ENCODE data around the gene CHRD.
A peak's percentile ranks its signal among the peaks of the same experiment; 100 is the strongest.
"Not testable (repeated sequence)": the region's sequence is repeated elsewhere in the genome, so short reads cannot be mapped to it uniquely, and the experiment has no call there.

CHRD gene

DNA sequence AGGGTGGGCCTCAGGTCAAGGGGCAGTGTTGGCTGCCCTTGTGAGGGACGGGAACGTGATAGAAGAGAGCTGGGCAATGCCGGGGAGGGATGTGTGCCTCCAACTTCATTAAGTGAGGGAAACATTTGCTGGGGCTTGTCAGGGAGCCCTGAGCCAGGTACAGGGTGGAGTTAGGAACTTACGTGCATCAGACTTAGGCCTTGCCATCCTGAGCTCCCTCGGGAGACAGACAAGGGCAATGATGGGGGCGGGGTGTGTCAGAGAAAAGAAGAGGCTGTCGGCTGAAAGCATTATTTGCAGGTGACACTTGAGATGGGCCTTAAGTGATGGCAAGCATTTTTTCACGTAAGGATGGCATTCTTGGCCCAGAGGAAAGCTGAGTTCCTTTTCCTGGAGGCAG, 40.9 kb upstream of the CHRD start:
- in situ Hi-C loops (cut with HindIII; ENCODE audit: low pct_unique_long_range_greater_than_20kb, low sequenced_read_pairs), result no loop called here
- DNase-seq (ENCODE audit: low read depth in 1 of 2, low spot score in 1 of 2), result no peak
- no peak for TF ChIP-seq JUND (IDR thresholded peaks at IDR 0.05; ENCODE audit: low read depth)

DNA sequence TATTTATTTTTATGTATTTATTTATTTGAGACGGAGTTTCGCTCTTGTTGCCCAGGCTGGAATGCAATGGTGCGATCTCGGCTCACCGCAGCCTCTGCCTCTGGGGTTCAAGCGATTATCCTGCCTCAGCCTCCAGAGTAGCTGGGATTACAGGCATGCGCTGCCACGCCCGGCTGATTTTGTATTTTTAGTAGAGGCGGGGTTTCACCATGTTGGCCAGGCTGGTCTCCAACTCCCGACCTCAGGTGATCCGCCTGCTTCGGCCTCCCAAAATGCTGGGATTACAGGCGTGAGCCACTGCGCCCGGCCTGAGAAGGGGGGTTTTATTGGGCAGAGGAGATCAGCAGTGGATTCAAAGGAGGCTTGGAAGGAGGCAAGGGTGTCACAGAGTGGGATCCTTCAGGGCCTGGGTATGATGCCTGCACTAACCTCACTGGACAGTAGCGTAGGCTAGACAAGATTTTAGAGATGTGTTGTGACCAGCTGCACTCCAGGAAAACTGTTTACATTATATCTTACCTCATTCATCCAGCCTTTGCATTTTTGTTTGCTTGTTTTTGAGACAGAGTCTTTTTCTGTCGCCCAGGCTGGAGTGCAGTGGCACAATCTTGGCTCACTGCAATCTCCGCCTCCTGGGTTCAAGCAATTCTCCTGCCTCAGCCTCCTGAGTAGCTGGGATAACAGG, 40.3 kb upstream of the CHRD start:
- DNase-seq (ENCODE audit: low read depth in 1 of 2, low spot score in 1 of 2); in situ Hi-C loops (cut with HindIII; ENCODE audit: low pct_unique_long_range_greater_than_20kb, low sequenced_read_pairs): not testable (repeated sequence)

DNA sequence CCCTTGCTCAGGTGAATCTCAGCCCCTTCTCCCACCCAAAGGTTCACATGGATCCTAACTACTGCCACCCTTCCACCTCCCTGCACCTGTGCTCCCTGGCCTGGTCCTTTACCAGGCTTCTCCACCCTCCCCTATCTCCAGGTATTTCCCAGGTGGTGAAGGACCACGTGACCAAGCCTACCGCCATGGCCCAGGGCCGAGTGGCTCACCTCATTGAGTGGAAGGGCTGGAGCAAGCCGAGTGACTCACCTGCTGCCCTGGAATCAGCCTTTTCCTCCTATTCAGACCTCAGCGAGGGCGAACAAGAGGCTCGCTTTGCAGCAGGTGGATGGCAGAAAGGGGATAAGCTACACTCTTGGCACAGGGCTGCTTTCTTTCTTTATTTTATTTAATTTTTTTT, 37.9 kb upstream of the CHRD start:
- no peak for DNase-seq (ENCODE audit: low read depth in 1 of 2, low spot score in 1 of 2)
- TF ChIP-seq JUND (IDR thresholded peaks at IDR 0.05; ENCODE audit: low read depth), result no peak
- in situ Hi-C loops (cut with HindIII; ENCODE audit: low pct_unique_long_range_greater_than_20kb, low sequenced_read_pairs), result no loop called here

DNA sequence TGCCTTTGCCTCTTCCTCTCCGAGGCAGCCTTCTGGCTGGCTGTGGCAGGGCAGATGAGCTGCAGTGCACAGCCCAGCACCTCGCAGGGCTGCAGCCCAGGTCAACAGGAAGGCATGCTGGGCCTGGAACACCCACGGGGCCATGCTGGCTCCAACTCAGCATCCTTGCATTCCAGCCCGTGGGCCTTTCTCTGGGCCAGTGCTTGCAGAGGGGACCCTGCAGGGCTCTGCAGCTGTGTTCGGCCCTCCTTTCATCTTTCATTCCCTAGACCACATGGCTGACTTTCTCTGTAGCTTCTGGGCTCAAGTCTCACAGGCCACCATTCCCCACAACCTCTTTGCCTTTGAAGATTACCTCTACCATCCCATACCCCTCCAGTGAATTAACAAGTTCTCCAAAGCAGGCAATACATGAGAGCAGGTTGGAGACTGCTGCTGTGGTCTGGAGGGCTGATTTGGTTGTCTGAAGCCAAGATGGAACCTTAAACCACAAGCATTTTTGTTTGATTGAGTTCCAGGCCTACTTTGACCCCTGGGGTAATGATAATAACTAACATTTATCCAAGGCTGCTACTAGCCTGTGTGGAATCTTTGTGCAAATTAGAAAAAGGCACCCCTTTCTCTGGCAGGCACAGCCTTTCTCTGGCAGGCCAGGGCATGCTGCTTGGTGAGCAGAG, 36.5 kb upstream of the CHRD start:
- TF ChIP-seq JUND (IDR thresholded peaks at IDR 0.05; ENCODE audit: low read depth), result no peak
- in situ Hi-C loops (cut with HindIII; ENCODE audit: low pct_unique_long_range_greater_than_20kb, low sequenced_read_pairs), result no loop called here
- no peak for DNase-seq (ENCODE audit: low read depth in 1 of 2, low spot score in 1 of 2)

DNA sequence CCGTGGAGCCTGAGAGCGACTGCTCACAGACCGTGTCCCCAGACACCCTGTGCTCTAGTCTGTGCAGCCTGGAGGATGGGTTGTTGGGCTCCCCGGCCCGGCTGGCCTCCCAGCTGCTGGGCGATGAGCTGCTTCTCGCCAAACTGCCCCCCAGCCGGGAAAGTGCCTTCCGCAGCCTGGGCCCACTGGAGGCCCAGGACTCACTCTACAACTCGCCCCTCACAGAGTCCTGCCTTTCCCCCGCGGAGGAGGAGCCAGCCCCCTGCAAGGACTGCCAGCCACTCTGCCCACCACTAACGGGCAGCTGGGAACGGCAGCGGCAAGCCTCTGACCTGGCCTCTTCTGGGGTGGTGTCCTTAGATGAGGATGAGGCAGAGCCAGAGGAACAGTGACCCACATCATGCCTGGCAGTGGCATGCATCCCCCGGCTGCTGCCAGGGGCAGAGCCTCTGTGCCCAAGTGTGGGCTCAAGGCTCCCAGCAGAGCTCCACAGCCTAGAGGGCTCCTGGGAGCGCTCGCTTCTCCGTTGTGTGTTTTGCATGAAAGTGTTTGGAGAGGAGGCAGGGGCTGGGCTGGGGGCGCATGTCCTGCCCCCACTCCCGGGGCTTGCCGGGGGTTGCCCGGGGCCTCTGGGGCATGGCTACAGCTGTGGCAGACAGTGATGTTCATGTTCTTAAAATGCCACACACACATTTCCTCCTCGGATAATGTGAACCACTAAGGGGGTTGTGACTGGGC, 35.1 kb upstream of the CHRD start:
- TF ChIP-seq JUND (IDR thresholded peaks at IDR 0.05; ENCODE audit: low read depth), result no peak
- in situ Hi-C loops (cut with HindIII; ENCODE audit: low pct_unique_long_range_greater_than_20kb, low sequenced_read_pairs), result no loop called here
- DNase-seq (ENCODE audit: low read depth in 1 of 2, low spot score in 1 of 2), result no peak

DNA sequence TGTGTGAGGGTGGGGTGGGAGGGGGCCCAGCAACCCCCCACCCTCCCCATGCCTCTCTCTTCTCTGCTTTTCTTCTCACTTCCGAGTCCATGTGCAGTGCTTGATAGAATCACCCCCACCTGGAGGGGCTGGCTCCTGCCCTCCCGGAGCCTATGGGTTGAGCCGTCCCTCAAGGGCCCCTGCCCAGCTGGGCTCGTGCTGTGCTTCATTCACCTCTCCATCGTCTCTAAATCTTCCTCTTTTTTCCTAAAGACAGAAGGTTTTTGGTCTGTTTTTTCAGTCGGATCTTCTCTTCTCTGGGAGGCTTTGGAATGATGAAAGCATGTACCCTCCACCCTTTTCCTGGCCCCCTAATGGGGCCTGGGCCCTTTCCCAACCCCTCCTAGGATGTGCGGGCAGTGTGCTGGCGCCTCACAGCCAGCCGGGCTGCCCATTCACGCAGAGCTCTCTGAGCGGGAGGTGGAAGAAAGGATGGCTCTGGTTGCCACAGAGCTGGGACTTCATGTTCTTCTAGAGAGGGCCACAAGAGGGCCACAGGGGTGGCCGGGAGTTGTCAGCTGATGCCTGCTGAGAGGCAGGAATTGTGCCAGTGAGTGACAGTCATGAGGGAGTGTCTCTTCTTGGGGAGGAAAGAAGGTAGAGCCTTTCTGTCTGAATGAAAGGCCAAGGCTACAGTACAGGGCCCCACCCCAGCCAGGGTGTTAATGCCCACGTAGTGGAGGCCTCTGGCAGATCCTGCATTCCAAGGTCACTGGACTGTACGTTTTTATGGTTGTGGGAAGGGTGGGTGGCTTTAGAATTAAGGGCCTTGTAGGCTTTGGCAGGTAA, 34.3 kb upstream of the CHRD start:
- TF ChIP-seq JUND (IDR thresholded peaks at IDR 0.05; ENCODE audit: low read depth), result no peak
- in situ Hi-C loops (cut with HindIII; ENCODE audit: low pct_unique_long_range_greater_than_20kb, low sequenced_read_pairs), result no loop called here
- peak; percentile 97 to 99 for DNase-seq (ENCODE audit: low read depth in 1 of 2, low spot score in 1 of 2)

DNA sequence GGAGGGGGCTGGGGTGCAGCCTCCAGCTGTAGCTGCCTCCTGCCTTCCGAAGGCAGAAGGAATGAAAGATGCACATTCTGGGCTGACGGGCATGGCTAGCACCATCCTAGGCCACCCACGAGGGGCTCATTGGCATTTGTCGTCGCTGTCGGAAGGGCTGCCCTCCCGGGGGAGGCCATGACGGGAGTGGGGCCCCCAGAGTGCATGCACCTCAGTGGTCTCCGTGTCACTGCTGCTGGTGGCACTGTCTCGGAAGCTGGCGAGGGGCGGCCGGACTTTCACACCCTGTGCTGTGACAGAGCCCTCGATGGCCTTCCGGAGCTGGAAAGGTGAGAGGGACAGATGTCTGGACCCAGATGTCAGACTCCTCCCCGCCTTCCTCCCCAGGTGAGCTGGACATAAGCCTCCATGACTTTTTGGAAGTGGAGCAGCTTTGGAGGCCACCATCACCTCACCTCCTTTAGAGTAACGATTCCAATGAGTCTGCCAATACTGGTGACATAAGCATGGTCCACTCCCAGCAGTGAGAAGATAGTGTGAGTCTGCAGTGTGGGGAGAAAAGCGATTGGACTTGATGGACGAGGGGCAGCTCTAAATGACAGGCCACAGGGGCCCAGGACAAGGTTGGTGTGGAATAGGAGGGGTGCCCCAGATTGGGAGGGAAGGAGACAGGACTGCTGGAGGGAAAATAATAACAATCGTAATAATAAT, 33.2 kb upstream of the CHRD start:
- no peak for TF ChIP-seq JUND (IDR thresholded peaks at IDR 0.05; ENCODE audit: low read depth)
- in situ Hi-C loops (cut with HindIII; ENCODE audit: low pct_unique_long_range_greater_than_20kb, low sequenced_read_pairs), result no loop called here

DNA sequence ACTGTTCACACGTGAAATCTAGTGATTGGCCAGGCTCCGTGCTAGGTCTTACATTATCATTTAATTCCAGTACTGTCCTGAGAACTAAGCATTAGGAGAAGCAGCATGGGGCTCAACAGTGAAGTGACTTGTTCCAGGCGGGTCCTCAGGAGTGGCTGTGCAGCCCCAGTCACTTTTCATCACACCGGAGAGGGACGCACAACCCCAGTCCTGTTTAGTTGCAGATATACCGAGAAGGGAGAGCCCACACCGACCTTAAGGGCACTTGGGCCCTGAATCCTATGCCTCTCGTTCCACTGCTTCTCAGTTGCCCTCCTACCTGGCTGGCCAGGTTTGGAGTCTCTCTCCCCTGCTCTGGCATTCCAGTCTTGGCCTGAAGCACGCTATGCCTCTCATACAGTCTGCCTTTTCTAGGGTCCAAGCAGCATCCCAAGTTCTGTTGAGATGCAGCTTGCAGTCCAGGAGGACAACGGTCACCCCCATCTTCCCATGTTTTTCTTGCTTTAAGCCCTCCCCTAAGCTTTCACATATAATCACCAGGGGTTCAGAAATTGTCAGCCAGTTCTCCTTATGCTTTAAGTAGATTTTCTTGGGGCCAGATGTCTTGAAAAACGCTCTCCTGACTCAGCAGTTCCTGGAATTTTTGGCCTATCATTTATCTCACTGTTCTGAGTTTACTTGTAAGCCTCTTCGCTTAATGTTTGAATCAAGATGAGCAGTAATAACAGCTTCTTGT, 32.4 kb upstream of the CHRD start:
- in situ Hi-C loops (cut with HindIII; ENCODE audit: low pct_unique_long_range_greater_than_20kb, low sequenced_read_pairs), result no loop called here
- no peak for DNase-seq (ENCODE audit: low read depth in 1 of 2, low spot score in 1 of 2)

More for the DNA sequence above, 33.2 kb upstream of the CHRD start:
- DNase-seq (ENCODE audit: low read depth in 1 of 2, low spot score in 1 of 2), result no peak

DNA sequence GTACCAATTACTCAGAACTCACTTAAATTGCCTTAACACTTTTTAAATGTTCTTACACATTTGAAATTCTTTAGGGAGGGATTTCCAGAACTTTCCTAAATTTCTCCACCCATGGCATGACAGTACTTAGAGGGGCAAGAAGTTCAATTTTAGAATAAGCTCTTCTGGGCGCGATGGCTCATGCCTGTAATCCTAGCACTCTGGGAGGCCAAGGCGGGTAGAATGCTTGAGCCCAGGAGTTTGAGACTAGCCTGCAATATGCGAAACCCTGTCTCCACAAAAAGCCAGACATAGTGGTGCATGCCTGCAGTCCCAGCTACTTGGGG, 31.8 kb upstream of the CHRD start:
- DNase-seq (ENCODE audit: low read depth in 1 of 2, low spot score in 1 of 2), result no peak
- in situ Hi-C loops (cut with HindIII; ENCODE audit: low pct_unique_long_range_greater_than_20kb, low sequenced_read_pairs), result no loop called here
- TF ChIP-seq JUND (IDR thresholded peaks at IDR 0.05; ENCODE audit: low read depth), result no peak

More for the DNA sequence above, 32.4 kb upstream of the CHRD start:
- TF ChIP-seq JUND (IDR thresholded peaks at IDR 0.05; ENCODE audit: low read depth), result no peak

DNA sequence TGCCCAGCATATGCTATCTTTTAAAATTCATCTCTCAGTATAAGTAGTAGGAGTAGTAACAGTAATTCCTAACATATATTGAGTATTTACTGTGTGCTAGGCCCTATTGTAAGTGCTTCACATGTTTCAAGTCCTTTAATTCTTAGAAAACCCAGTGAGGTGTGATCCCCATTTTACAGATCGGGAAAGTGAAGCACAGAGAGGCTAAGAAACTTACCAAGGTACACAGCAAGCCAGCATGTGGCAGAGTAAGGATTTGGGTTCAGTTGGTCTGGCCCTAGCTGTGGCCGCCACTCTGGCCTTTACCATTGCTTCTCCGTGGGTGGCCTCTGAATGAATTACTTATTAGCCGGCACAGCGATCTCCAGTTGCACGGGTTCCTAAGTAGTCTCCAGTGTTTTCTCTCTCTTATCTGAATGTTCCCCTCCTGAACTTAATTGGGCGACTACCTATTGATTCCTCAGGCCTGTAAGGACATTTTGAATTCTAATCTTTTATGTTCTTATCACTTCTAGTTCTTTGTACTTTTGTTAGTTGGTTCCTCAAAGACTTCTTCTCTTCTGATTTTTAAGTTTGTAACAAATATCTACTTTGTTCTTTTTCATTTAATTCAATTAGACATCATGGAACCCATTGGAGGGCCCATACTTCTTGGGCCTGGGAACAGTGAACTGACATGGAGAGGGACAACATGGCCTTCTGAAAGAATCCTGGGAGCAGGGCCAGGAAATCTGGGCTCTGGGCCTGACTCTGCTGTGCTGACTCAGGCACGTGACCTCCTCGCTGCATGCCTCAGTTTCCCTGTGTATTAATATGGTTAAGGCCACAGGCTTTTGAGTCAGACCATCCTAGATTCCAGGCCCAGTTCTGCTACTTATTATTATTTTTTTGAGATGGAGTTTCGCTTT, 30.0 kb upstream of the CHRD start:
- no peak for DNase-seq (ENCODE audit: low read depth in 1 of 2, low spot score in 1 of 2)
- in situ Hi-C loops (cut with HindIII; ENCODE audit: low pct_unique_long_range_greater_than_20kb, low sequenced_read_pairs), result no loop called here
- no peak for TF ChIP-seq JUND (IDR thresholded peaks at IDR 0.05; ENCODE audit: low read depth)

DNA sequence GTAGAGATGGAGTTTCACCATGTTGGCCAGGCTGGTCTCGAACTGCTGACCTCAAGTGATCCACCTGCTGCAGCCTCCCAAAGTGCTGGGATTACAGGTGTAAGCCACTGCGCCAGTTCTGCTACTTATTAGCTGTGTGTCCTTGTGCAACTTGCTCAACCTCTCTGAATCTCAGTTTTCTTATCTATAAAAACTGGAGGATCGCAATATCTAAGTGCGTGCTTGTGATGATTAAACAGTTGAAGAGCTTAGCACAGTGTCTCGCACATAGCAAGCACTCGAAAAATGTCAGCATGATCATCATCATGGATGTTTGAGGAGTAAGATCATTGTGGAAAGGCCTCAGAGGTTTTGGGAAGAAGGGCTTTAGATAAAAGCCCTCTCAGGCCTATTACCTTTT, 29.2 kb upstream of the CHRD start:
- no peak for TF ChIP-seq JUND (IDR thresholded peaks at IDR 0.05; ENCODE audit: low read depth)
- DNase-seq (ENCODE audit: low read depth in 1 of 2, low spot score in 1 of 2), result no peak
- in situ Hi-C loops (cut with HindIII; ENCODE audit: low pct_unique_long_range_greater_than_20kb, low sequenced_read_pairs), result no loop called here

Data from T47D (cell line).